HEK293 (cell line): ENCODE measurements around the gene NT5DC4.

Experiments used
- CTCF ChIA-PET: fragments of 350-600 bp; formaldehyde crosslinking; extraction: SDS; loops from one replicate; lab custom pipeline; 2021; ENCODE audit warnings: antibody characterized with exemption; lab: Yijun Ruan, JAX
- POLR2A ChIA-PET: fragments of 300-600 bp; formaldehyde crosslinking; extraction: SDS; loops from one replicate; lab custom pipeline; 2020; ENCODE audit warnings: antibody characterized with exemption, inconsistent platforms; lab: Yijun Ruan, JAX
- H3K27ac ChIP-seq: fragments of 200-500 bp; sonication (Bioruptor generic); 2 replicates; pipeline ENCODE4 v1.5.1; 2014; ENCODE audit warnings: low read depth, low read length, control low read depth, inconsistent platforms; ENCODE audit errors: extremely low read depth
- H3K36me3 ChIP-seq, 2 experiments: fragments of 200-500 bp in 1 of 2; sonication (Bioruptor generic) in 1 of 2; 1 replicate in 1 of 2; 2 replicates in 1 of 2; pipeline ENCODE4 v1.5.1; 2014 to 2017; ENCODE audit warnings: inconsistent platforms in 2 of 2, low read length in 2 of 2; ENCODE audit not compliant: control insufficient read depth in 2 of 2, insufficient read depth in 1 of 2
- H3K4me1 ChIP-seq: fragments of 200-500 bp; sonication (Bioruptor generic); 2 replicates; pipeline ENCODE4 v1.5.1; 2014; ENCODE audit warnings: mild to moderate bottlenecking, low read length, inconsistent platforms; ENCODE audit not compliant: control insufficient read depth, insufficient read depth
- H3K4me3 ChIP-seq: 2 replicates; pipeline ENCODE4 v1.5.1; 2011; ENCODE audit warnings: low read depth, mild to moderate bottlenecking, control low read depth, low read length, moderate library complexity
- H3K9me3 ChIP-seq: fragments of 200-500 bp; sonication (Bioruptor generic); 2 replicates; pipeline ENCODE4 v1.5.1; 2014; ENCODE audit warnings: low read depth, low read length, inconsistent platforms; ENCODE audit not compliant: control insufficient read depth, insufficient read depth
- BCL6B ChIP-seq: fragments of 450-650 bp; formaldehyde crosslinking; IDR thresholded peaks from 2 replicates; pipeline ENCODE4 v1.5.1; 2017; ENCODE audit warnings: missing biosample characterization, missing genetic modification characterization
- INSM2 ChIP-seq: fragments of 450-650 bp; formaldehyde crosslinking; IDR thresholded peaks from 2 replicates; pipeline ENCODE4 v1.5.1; 2016; ENCODE audit warnings: missing biosample characterization, missing genetic modification characterization
- OSR2 ChIP-seq: fragments of 450-650 bp; formaldehyde crosslinking; IDR thresholded peaks from 2 replicates; pipeline ENCODE4 v1.5.1; 2016; ENCODE audit warnings: missing biosample characterization, missing genetic modification characterization
- PATZ1 ChIP-seq: fragments of 450-650 bp; formaldehyde crosslinking; IDR thresholded peaks from 2 replicates; pipeline ENCODE4 v1.5.1; 2016; ENCODE audit warnings: missing biosample characterization, missing genetic modification characterization
- PRDM1 ChIP-seq: fragments of 450-650 bp; formaldehyde crosslinking; IDR thresholded peaks from 2 replicates; pipeline ENCODE4; 2016; ENCODE audit warnings: missing biosample characterization, missing genetic modification characterization
- REPIN1 ChIP-seq: fragments of 450-650 bp; formaldehyde crosslinking; IDR thresholded peaks from 2 replicates; pipeline ENCODE4 v1.5.1; 2017; ENCODE audit warnings: missing biosample characterization, missing genetic modification characterization, low read depth
- SCRT1 ChIP-seq: fragments of 450-650 bp; formaldehyde crosslinking; IDR thresholded peaks from 2 replicates; pipeline ENCODE4 v1.5.1; 2016; ENCODE audit warnings: missing biosample characterization, missing genetic modification characterization, borderline replicate concordance
- SP3 ChIP-seq: fragments of 450-650 bp; formaldehyde crosslinking; IDR thresholded peaks from 2 replicates; pipeline ENCODE4 v1.5.1; 2016; ENCODE audit warnings: missing biosample characterization, missing genetic modification characterization
- WT1 ChIP-seq: fragments of 450-650 bp; formaldehyde crosslinking; IDR thresholded peaks from 2 replicates; pipeline ENCODE4 v1.5.1; 2016; ENCODE audit warnings: missing biosample characterization, missing genetic modification characterization
- ZBTB20 ChIP-seq: fragments of 450-650 bp; formaldehyde crosslinking; IDR thresholded peaks from 2 replicates; pipeline ENCODE4 v1.5.1; 2016; ENCODE audit warnings: missing biosample characterization, missing genetic modification characterization
- ZBTB8A ChIP-seq: fragments of 450-650 bp; formaldehyde crosslinking; IDR thresholded peaks from 2 replicates; pipeline ENCODE4 v1.5.1; 2016; ENCODE audit warnings: missing biosample characterization, missing genetic modification characterization
- ZFP37 ChIP-seq: fragments of 450-650 bp; formaldehyde crosslinking; IDR thresholded peaks from 2 replicates; pipeline ENCODE4 v1.5.1; 2016; ENCODE audit warnings: missing biosample characterization, missing genetic modification characterization
- ZFP41 ChIP-seq: fragments of 450-650 bp; formaldehyde crosslinking; IDR thresholded peaks from 2 replicates; pipeline ENCODE4 v1.5.1; 2016; ENCODE audit warnings: missing biosample characterization, missing genetic modification characterization, borderline replicate concordance
- ZIC2 ChIP-seq: fragments of 450-650 bp; formaldehyde crosslinking; IDR thresholded peaks from 2 replicates; pipeline ENCODE4 v1.5.1; 2016; ENCODE audit warnings: missing biosample characterization, missing genetic modification characterization
- ZNF133 ChIP-seq: fragments of 450-650 bp; formaldehyde crosslinking; IDR thresholded peaks from 2 replicates; pipeline ENCODE4 v1.5.1; 2016; ENCODE audit warnings: missing biosample characterization, missing genetic modification characterization
- ZNF18 ChIP-seq: fragments of 450-650 bp; formaldehyde crosslinking; IDR thresholded peaks from 2 replicates; pipeline ENCODE4 v1.5.1; 2016; ENCODE audit warnings: missing biosample characterization, missing genetic modification characterization
- ZNF239 ChIP-seq: fragments of 450-650 bp; formaldehyde crosslinking; IDR thresholded peaks from 2 replicates; pipeline ENCODE4 v1.5.1; 2016; ENCODE audit warnings: missing biosample characterization, missing genetic modification characterization
- ZNF266 ChIP-seq: fragments of 450-650 bp; formaldehyde crosslinking; IDR thresholded peaks from 2 replicates; pipeline ENCODE4 v1.5.1; 2016; ENCODE audit warnings: missing biosample characterization, missing genetic modification characterization, low read depth
- ZNF350 ChIP-seq: fragments of 450-650 bp; formaldehyde crosslinking; IDR thresholded peaks from 2 replicates; pipeline ENCODE4 v1.5.0; 2017; ENCODE audit warnings: missing biosample characterization, mild to moderate bottlenecking, missing genetic modification characterization
- ZNF366 ChIP-seq: fragments of 450-650 bp; formaldehyde crosslinking; conservative IDR thresholded peaks from 2 replicates; pipeline ENCODE4 v1.5.1; 2016; ENCODE audit warnings: missing biosample characterization, missing genetic modification characterization
- ZNF394 ChIP-seq: fragments of 450-650 bp; formaldehyde crosslinking; IDR thresholded peaks from 2 replicates; pipeline ENCODE4 v1.5.1; 2016; ENCODE audit warnings: missing biosample characterization, missing genetic modification characterization, mild to moderate bottlenecking, moderate library complexity, borderline replicate concordance
- ZNF398 ChIP-seq: fragments of 450-650 bp; formaldehyde crosslinking; IDR thresholded peaks from 2 replicates; pipeline ENCODE4 v1.5.1; 2017; ENCODE audit warnings: missing biosample characterization, missing genetic modification characterization
- ZNF580 ChIP-seq: fragments of 450-650 bp; formaldehyde crosslinking; IDR thresholded peaks from 2 replicates; pipeline ENCODE4 v1.5.1; 2016; ENCODE audit warnings: missing biosample characterization, missing genetic modification characterization
- ZNF707 ChIP-seq: fragments of 450-650 bp; formaldehyde crosslinking; IDR thresholded peaks from 2 replicates; pipeline ENCODE4 v1.5.1; 2016; ENCODE audit warnings: missing biosample characterization, missing genetic modification characterization
- ZNF76 ChIP-seq: fragments of 450-650 bp; formaldehyde crosslinking; IDR thresholded peaks from 2 replicates; pipeline ENCODE4; 2016; ENCODE audit warnings: low read depth, missing biosample characterization, missing genetic modification characterization, borderline replicate concordance
- ZSCAN30 ChIP-seq: fragments of 450-650 bp; IDR thresholded peaks from 2 replicates; pipeline ENCODE4 v1.5.1; 2018; ENCODE audit warnings: missing biosample characterization, mild to moderate bottlenecking, missing genetic modification characterization, moderate library complexity

Gene NT5DC4

GRCh38 chr2:112691881-112692281 is 28.9 kb upstream of the NT5DC4 start:
- POLR2A ChIA-PET: interaction anchor here (0.9 to 1.3 kb wide), 3 partner anchors 45 to 108 kb away, joined by 3 to 4 read pairs (median 4); partner anchors contain the start of gene CHCHD5
- H3K36me3 ChIP-seq: no peaks in the 10 kb centered on the region
- TF ChIP-seq ZBTB20 (tag by site-specific recombination): peak; percentile 66; the same call in 1 of the 2 replicates
- TF ChIP-seq ZSCAN30 (tag by site-specific recombination): no peak
- TF ChIP-seq ZFP41 (tag by site-specific recombination): no peak
- TF ChIP-seq REPIN1: no peak
- TF ChIP-seq BCL6B: no peak
- no peak for TF ChIP-seq ZNF239 (tag by site-specific recombination)
- TF ChIP-seq ZNF707: no peak
- TF ChIP-seq, all 188 proteins: peak for 1
- no peaks in the 10 kb centered on the region for H3K9me3 ChIP-seq
- CTCF ChIA-PET: interaction anchor here (0.7 to 3.4 kb wide), 9 partner anchors 8 to 92 kb away, joined by 3 to 23 read pairs (median 5); no protein-coding TSS in a partner anchor
- no peak overlapping the region for H3K27ac ChIP-seq
- no peak overlapping the region for H3K4me3 ChIP-seq
- no peaks in the 10 kb centered on the region for H3K4me1 ChIP-seq

GRCh38 chr2:112692495-112692911 is 28.3 kb upstream of the NT5DC4 start:
- ChIA-PET CTCF (interaction anchor here (0.7 to 3.2 kb wide), 10 partner anchors 9 to 92 kb away, joined by 3 to 21 read pairs (median 4); no protein-coding TSS in a partner anchor), POLR2A (interaction anchor here (0.9 to 1.3 kb wide), 4 partner anchors 45 to 108 kb away, joined by 3 to 6 read pairs (median 4); partner anchors contain the start of genes CHCHD5 and SLC20A1)
- Histone ChIP-seq H3K4me1 (no peaks in the 10 kb centered on the region), H3K27ac (no peak overlapping the region), H3K36me3 (no peaks in the 10 kb centered on the region), H3K9me3 (no peaks in the 10 kb centered on the region), H3K4me3 (no peak overlapping the region)
- TF ChIP-seq INSM2 (tag by site-specific recombination) (0 out of 2 replicates have a peak, but pooled peaks have one; percentile 61), ZIC2 (tag by site-specific recombination) (peak; percentile 79), ZNF76 (no peak), ZNF266 (no peak), SCRT1 (no peak), SP3 (tag by site-specific recombination) (peak; percentile 27; the same call in 1 of the 2 replicates), ZBTB8A (0 out of 2 replicates have a peak, but pooled peaks have one; percentile 9), PRDM1 (peak; percentile 87), PATZ1 (0 out of 2 replicates have a peak, but pooled peaks have one; percentile 40), OSR2 (tag by site-specific recombination) (peak; percentile 37; the same call in 1 of the 2 replicates), ZFP37 (tag by site-specific recombination) (0 out of 2 replicates have a peak, but pooled peaks have one; percentile 53), ZNF133 (tag by site-specific recombination) (no peak), ZNF366 (tag by site-specific recombination) (peak; percentile 58; the same call in 1 of the 2 replicates), ZNF398 (peak; percentile 10; the same call in 1 of the 2 replicates), ZNF18 (tag by site-specific recombination) (no peak), ZNF350 (tag by site-specific recombination) (no peak), ZNF394 (peak; percentile 90), WT1 (tag by site-specific recombination) (peak; percentile 74), ZNF580 (tag by site-specific recombination) (no peak)
